Tibial artery (tissue), 4 donors: ENCODE measurements around the gene EIF3B.
A peak's percentile ranks its signal among the peaks of the same experiment; 100 is the strongest.

Experiments used
- DNase-seq, 2 donors: peaks; one replicate each; pipeline ENCODE4 v3.0.0-alpha.2; 2019
- H3K27ac ChIP-seq, 2 donors: fragments of 200-600 bp; sonication (generic) in 1 of 2; 1 replicate in 1 of 2; 2 replicates in 1 of 2; pipeline ENCODE4 v1.5.1; 2018 to 2019; ENCODE audit warnings: mild to moderate bottlenecking in 1 of 2
- H3K27me3 ChIP-seq, 2 donors: fragments of 200-600 bp; sonication (generic) in 1 of 2; one replicate each; pipeline versions ENCODE4 v1.5.1 to v1.6.0; 2016 to 2019
- H3K36me3 ChIP-seq, 3 donors: fragments of 200-600 bp; sonication (generic) in 2 of 3; one replicate each; pipeline ENCODE4 v1.5.1; 2016 to 2019; ENCODE audit warnings: mild to moderate bottlenecking in 2 of 3
- H3K4me1 ChIP-seq, 4 donors: fragments of 200-600 bp; sonication (generic) in 2 of 4; 1 replicate in 3 of 4; 2 replicates in 1 of 4; pipeline ENCODE4 v1.5.1; 2016 to 2019
- H3K4me3 ChIP-seq, 2 donors: fragments of 200-600 bp; sonication (generic) in 1 of 2; 1 replicate in 1 of 2; 2 replicates in 1 of 2; pipeline ENCODE4 v1.5.1; 2018 to 2019; ENCODE audit warnings: mild to moderate bottlenecking in 2 of 2
- H3K9me3 ChIP-seq, 3 donors: fragments of 200-600 bp; sonication (generic) in 1 of 3; one replicate each; pipeline ENCODE4 v1.5.1; 2016 to 2019
- CTCF ChIP-seq, 2 experiments: fragments of 200-600 bp in 1 of 2; fragments of 450-650 bp in 1 of 2; IDR thresholded peaks; one replicate each; pipeline ENCODE4 v1.5.1; 2017 to 2019; ENCODE audit warnings: antibody characterized with exemption in 2 of 2, mild to moderate bottlenecking in 1 of 2, moderate library complexity in 1 of 2
- intact Hi-C: fragments of 100-400 bp; cut with DNase I; formaldehyde crosslinking; loops from one replicate; pipeline ENCODE4 v1.15.0; 2023; ENCODE audit warnings: low total_unique reads

Gene EIF3B

GRCh38 chr7:2402687-2403013 is 48.0 kb downstream of the EIF3B start:
- H3K9me3 ChIP-seq = no peaks in the 10 kb centered on the region
- peak overlapping the region in 1 of 2 donors; percentile 32 for H3K27ac ChIP-seq
- intact Hi-C loops = no loop called here
- H3K36me3 ChIP-seq = no peaks in the 10 kb centered on the region
- no peaks in the 10 kb centered on the region for H3K27me3 ChIP-seq
- peaks cover 0 to 38% (median 24%) of the 10 kb centered on the region in 4 donors for H3K4me1 ChIP-seq
- H3K4me3 ChIP-seq = peak overlapping the region; percentile 89 to 97
- no peak for TF ChIP-seq CTCF (IDR thresholded peaks at IDR 0.05)
- DNase-seq = no peak

- intact Hi-C loops = no loop called here
- Histone ChIP-seq H3K4me1 (peaks cover 0 to 38% (median 24%) of the 10 kb centered on the region in 4 donors), H3K9me3 (no peaks in the 10 kb centered on the region), H3K27ac (peak within 1 kb of the TSS; percentile 75 to 79), H3K4me3 (peak within 1 kb of the TSS; percentile 89 to 97), H3K36me3 (no peaks in the 10 kb centered on the region), H3K27me3 (no peaks in the 10 kb centered on the region)
- TF ChIP-seq CTCF (IDR thresholded peaks at IDR 0.05) = no peak
- peak; percentile 92 to 96 for DNase-seq
Observed at GRCh38 chr7:2403014-2403717, 48.5 kb downstream of the EIF3B start, which contains the start of gene CHST12. CHST12 (plus strand) TSS chr7:2403611; CDS start chr7:2432640, 29,029 bp downstream.

GRCh38 chr7:2403718-2404648 is 49.4 kb downstream of the EIF3B start:
- peaks cover 0 to 38% (median 24%) of the 10 kb centered on the region in 4 donors for H3K4me1 ChIP-seq
- H3K27me3 ChIP-seq = no peaks in the 10 kb centered on the region
- no peaks in the 10 kb centered on the region for H3K36me3 ChIP-seq
- H3K4me3 ChIP-seq = peak overlapping the region; percentile 89 to 97
- peak overlapping the region; percentile 75 to 79 for H3K27ac ChIP-seq
- DNase-seq = peak in 1 of 2 donors; percentile 45
- no peaks in the 10 kb centered on the region for H3K9me3 ChIP-seq
- intact Hi-C loops = no loop called here
- peak; percentile 6 to 25 for TF ChIP-seq CTCF (IDR thresholded peaks at IDR 0.05)

GRCh38 chr7:2404714-2405119 is 50.1 kb downstream of the EIF3B start:
- intact Hi-C loops = no loop called here

GRCh38 chr7:2405201-2405600 is 50.6 kb downstream of the EIF3B start:
- Histone ChIP-seq H3K27ac (no peak overlapping the region), H3K36me3 (no peaks in the 10 kb centered on the region), H3K27me3 (no peaks in the 10 kb centered on the region), H3K9me3 (no peaks in the 10 kb centered on the region), H3K4me1 (peaks cover 0 to 30% (median 16%) of the 10 kb centered on the region in 4 donors), H3K4me3 (peak overlapping the region in 1 of 2 donors; percentile 97)
- TF ChIP-seq CTCF (IDR thresholded peaks at IDR 0.05) = no peak
- intact Hi-C loops = no loop called here
- no peak for DNase-seq

More at GRCh38 chr7:2404714-2405119, 50.1 kb downstream of the EIF3B start:
- no peak for TF ChIP-seq CTCF (IDR thresholded peaks at IDR 0.05)
- Histone ChIP-seq H3K27me3 (no peaks in the 10 kb centered on the region), H3K27ac (peak overlapping the region; percentile 75 to 79), H3K9me3 (no peaks in the 10 kb centered on the region), H3K36me3 (no peaks in the 10 kb centered on the region), H3K4me3 (peak overlapping the region; percentile 89 to 97), H3K4me1 (peaks cover 0 to 34% (median 21%) of the 10 kb centered on the region in 4 donors)
- no peak for DNase-seq
